DOHH2 (cell line): Measurements from ENCODE around the gene TBC1D4.
A peak's percentile ranks its signal among the peaks of the same experiment; 100 is the strongest.

ENCODE experiments used
- H3F3A ChIP-seq: fragments of 200-600 bp; sonication (generic), shearing (Covaris generic); 2 replicates; pipeline ENCODE4 v1.6.0; 2016; ENCODE audit warnings: antibody characterized with exemption, mild to moderate bottlenecking; ENCODE audit not compliant: control insufficient read depth, insufficient read depth
- H3K27ac ChIP-seq: fragments of 200-600 bp; sonication (generic); 2 replicates; pipeline ENCODE4 v1.5.1; 2014; ENCODE audit warnings: low read depth, mild to moderate bottlenecking, low read length, moderate library complexity
- H3K27me3 ChIP-seq: fragments of 200-600 bp; sonication (generic); 2 replicates; pipeline ENCODE4 v1.6.1; 2014; ENCODE audit warnings: mild to moderate bottlenecking, low read length, mixed read lengths; ENCODE audit not compliant: control insufficient read depth
- H3K36me3 ChIP-seq: fragments of 200-600 bp; sonication (generic); 2 replicates; pipeline ENCODE4 v1.6.1; 2014; ENCODE audit warnings: mild to moderate bottlenecking, low read length, moderate library complexity, mixed read lengths; ENCODE audit not compliant: control insufficient read depth
- H3K4me1 ChIP-seq: fragments of 200-600 bp; sonication (generic); 2 replicates; pipeline ENCODE4 v1.6.1; 2014; ENCODE audit warnings: mild to moderate bottlenecking, low read length, mixed read lengths; ENCODE audit not compliant: control insufficient read depth
- H3K4me2 ChIP-seq: fragments of 200-600 bp; sonication (generic); 2 replicates; pipeline ENCODE4 v1.6.0; 2014; ENCODE audit warnings: mild to moderate bottlenecking, low read length, moderate library complexity
- H3K4me3 ChIP-seq: fragments of 200-600 bp; sonication (generic); 2 replicates; pipeline ENCODE4 v1.5.1; 2014; ENCODE audit warnings: mild to moderate bottlenecking, low read length, mixed read lengths
- H3K79me2 ChIP-seq: fragments of 200-600 bp; sonication (generic); 2 replicates; pipeline ENCODE4 v1.6.1; 2014; ENCODE audit warnings: mild to moderate bottlenecking, low read length, mixed read lengths; ENCODE audit not compliant: control insufficient read depth
- H3K9me2 ChIP-seq: fragments of 200-600 bp; sonication (generic); replicated peaks from 2 replicates; pipeline ENCODE4 v1.6.1; 2014; ENCODE audit warnings: mild to moderate bottlenecking, low read length, mixed read lengths; ENCODE audit not compliant: control insufficient read depth
- H3K9me3 ChIP-seq: fragments of 200-600 bp; sonication (generic); 2 replicates; pipeline ENCODE4 v1.6.1; 2014; ENCODE audit warnings: antibody characterized with exemption, low read length, mixed read lengths; ENCODE audit not compliant: control insufficient read depth, insufficient read depth
- H4K20me1 ChIP-seq: fragments of 200-600 bp; sonication (generic); 2 replicates; pipeline ENCODE4 v1.6.0; 2014; ENCODE audit warnings: low read depth, mild to moderate bottlenecking, antibody characterized with exemption, low read length, moderate library complexity; ENCODE audit not compliant: control insufficient read depth, insufficient read depth
- CTCF ChIP-seq: fragments of 200-600 bp; sonication (generic); IDR thresholded peaks from one replicate; pipeline ENCODE4 v1.5.1; 2014; ENCODE audit warnings: antibody characterized with exemption, mild to moderate bottlenecking, low read depth, low read length; ENCODE audit not compliant: poor library complexity, severe bottlenecking
- EZH2phosphoT487 ChIP-seq: fragments of 200-600 bp; sonication (generic); IDR thresholded peaks from 2 replicates; pipeline ENCODE4 v1.6.1; 2017; ENCODE audit warnings: borderline replicate concordance, mild to moderate bottlenecking, antibody characterized with exemption, low read length, moderate library complexity, mixed read lengths

The TBC1D4 gene

GRCh38 chr13:75258159-75258782, 223.7 kb downstream of the TBC1D4 start:
- H3K27me3 ChIP-seq = peaks cover 29% of the 10 kb centered on the region
- H4K20me1 ChIP-seq = no peaks in the 10 kb centered on the region
- H3K4me3 ChIP-seq = no peak overlapping the region
- no peaks in the 10 kb centered on the region for H3K9me2 ChIP-seq
- no peak overlapping the region for H3K4me2 ChIP-seq
- H3K27ac ChIP-seq = no peak overlapping the region
- no peaks in the 10 kb centered on the region for H3K4me1 ChIP-seq
- TF ChIP-seq CTCF = peak; percentile 39
- no peak for TF ChIP-seq EZH2phosphoT487
- no peaks in the 10 kb centered on the region for H3F3A ChIP-seq
- H3K9me3 ChIP-seq = no peaks in the 10 kb centered on the region
- no peaks in the 10 kb centered on the region for H3K79me2 ChIP-seq
- no peaks in the 10 kb centered on the region for H3K36me3 ChIP-seq

GRCh38 chr13:75256922-75257321, 225.0 kb downstream of the TBC1D4 start:
- Histone ChIP-seq H3F3A (no peaks in the 10 kb centered on the region), H3K9me2 (no peaks in the 10 kb centered on the region), H3K9me3 (no peaks in the 10 kb centered on the region), H3K36me3 (no peaks in the 10 kb centered on the region), H4K20me1 (no peaks in the 10 kb centered on the region), H3K4me2 (no peak overlapping the region), H3K4me1 (no peaks in the 10 kb centered on the region), H3K27me3 (peaks cover 31% of the 10 kb centered on the region), H3K4me3 (no peak overlapping the region), H3K27ac (no peak overlapping the region), H3K79me2 (no peaks in the 10 kb centered on the region)
- TF ChIP-seq EZH2phosphoT487 (no peak), CTCF (no peak)

GRCh38 chr13:75255653-75256052, 226.3 kb downstream of the TBC1D4 start:
- Histone ChIP-seq H3K4me3 (no peak overlapping the region), H3K27ac (no peak overlapping the region), H3K4me2 (no peak overlapping the region), H4K20me1 (no peaks in the 10 kb centered on the region), H3K79me2 (no peaks in the 10 kb centered on the region), H3K9me3 (no peaks in the 10 kb centered on the region), H3K4me1 (no peaks in the 10 kb centered on the region), H3F3A (no peaks in the 10 kb centered on the region), H3K9me2 (no peaks in the 10 kb centered on the region), H3K36me3 (no peaks in the 10 kb centered on the region), H3K27me3 (peaks cover 35% of the 10 kb centered on the region)
- TF ChIP-seq CTCF = no peak
- TF ChIP-seq EZH2phosphoT487 = no peak
